GM04503 (cell line): Measurements from ENCODE around the gene PSMD9.
"Not testable (repeated sequence)": the region's sequence is repeated elsewhere in the genome, so short reads cannot be mapped to it uniquely, and the experiment has no call there.

Experiments
- DNase-seq: peaks from one replicate; pipeline ENCODE4 v3.0.0-alpha.2; 2012; ENCODE audit warnings: low read depth

Gene PSMD9

DNA sequence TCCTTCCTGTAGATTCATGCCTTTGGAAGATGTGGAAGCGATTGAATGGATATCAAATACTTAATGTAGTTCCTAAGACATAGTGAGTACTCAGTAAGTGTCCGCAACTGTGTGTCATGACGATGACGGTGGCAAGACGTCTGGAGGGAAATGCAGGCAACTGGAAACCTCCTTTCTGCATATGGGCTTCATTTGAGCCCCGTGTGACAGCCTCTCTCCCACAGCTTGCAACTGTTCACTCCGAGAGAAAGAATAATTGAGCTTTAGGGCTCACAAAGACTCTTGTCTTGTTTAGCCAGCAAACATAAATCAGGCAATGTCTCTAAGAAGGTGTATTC, 36.7 kb downstream of the PSMD9 start:
- peak; percentile 49 for DNase-seq

DNA sequence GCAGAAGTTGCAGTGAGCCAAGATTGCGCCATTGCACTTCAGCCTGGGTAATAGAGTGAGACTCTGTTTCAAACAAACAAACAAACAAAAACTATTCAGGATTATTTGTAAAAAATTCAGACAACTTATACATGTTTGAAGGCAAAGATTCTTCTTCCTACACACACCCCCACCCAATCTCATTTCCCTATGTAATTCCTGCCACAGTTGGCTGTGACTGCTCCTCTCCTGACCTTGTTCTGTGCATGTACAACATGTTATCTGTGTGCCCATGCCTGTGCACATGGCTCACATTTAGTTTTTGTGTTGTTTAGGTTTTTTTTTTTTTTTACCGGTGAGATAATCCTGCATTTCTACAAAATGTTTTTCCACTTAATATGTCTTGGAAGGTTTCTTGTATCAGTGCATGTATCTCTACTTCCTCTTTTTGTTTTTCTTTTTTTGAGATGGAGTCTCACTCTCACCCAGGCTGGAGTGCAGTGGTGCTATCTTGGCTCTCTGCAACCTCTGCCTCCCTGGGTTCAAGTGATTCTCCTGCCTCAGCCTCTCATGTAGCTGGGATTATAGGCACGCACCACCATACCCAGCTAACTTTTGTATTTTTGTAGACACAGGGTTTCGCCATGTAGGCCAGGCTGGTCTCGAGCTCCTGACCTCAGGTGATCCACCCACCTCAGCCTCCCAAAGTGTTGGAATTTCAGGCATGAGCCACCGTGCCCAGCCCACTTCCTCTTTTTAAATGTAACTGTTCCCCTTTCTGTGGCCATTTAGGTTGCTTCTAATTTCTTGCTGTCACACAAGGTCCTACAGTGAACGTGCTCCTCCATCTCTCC, 38.5 kb downstream of the PSMD9 start:
- DNase-seq, result no peak

DNA sequence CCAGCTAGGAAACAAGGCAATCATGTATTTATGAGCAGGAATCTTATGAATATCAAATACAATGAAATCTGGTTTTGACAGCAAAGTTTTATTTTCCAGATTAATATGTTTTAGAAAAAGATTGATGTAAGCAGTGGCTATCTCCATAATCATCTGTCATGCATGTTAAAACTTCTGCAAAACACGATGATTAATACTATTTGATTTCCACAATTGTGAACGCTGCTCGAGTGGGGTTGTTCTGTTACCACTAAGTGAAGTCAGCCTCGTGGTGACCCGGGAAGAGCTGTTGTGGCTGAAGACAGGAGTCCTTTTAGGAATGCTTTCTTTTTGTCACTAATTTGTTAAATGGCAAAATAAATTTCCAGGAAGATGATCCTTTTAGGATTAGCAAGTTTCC, 39.2 kb downstream of the PSMD9 start:
- DNase-seq, result no peak

DNA sequence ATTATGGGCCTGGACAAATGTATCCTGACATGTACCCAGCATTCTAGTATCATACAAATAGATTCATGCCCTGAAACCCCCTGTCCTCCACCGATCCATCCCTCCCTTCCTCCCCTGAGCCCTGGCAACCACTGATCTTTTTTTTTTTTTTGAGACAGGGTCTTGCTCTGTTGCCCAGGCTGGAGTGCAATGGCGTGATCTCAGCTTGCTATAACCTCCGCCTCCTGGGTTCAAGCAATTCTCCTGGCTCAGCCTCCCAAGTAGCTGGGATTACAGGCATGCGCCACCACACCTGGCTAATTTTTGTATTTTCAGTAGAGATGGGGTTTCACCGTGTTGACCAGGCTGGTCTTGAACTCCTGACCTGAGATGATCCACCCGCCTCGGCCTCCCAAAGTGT, 41.0 kb downstream of the PSMD9 start:
- DNase-seq, result not testable (repeated sequence)

DNA sequence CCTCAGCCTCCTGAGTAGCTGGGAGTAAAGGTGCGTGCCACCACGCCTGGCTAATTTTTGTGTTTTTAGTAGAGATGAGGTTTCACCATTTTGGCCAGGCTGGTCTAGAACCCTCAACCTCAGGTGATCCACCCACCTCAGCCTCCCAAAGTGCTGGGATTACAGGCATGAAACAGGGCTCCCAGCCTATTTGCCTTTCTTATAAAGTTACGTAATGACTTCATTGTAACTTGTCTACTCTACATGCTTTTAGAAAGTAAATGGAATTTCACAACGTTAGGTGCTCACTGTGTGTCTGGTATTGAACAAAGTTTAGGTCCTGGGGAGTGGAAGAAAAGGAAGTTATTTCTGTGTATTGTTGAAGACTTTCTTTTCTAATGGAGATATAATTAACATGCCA, 42.3 kb downstream of the PSMD9 start:
- no peak for DNase-seq

DNA sequence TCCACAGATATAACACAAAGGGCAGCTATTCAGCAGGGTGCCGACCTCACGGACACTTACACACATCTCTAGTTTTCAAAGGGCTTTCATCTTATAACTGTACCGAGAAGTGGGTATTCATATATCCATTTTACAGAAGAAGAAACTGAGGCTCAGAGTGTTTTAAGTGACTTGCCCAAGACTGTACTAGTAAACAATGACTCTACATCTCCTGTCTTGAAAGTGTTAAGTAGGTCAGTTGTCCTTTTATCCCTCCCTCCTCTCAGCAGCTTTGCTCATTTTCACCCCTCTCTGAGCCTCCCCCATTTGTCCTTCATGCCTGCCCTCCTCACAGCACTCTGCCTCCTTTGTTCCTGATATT, 43.6 kb downstream of the PSMD9 start:
- no peak for DNase-seq

DNA sequence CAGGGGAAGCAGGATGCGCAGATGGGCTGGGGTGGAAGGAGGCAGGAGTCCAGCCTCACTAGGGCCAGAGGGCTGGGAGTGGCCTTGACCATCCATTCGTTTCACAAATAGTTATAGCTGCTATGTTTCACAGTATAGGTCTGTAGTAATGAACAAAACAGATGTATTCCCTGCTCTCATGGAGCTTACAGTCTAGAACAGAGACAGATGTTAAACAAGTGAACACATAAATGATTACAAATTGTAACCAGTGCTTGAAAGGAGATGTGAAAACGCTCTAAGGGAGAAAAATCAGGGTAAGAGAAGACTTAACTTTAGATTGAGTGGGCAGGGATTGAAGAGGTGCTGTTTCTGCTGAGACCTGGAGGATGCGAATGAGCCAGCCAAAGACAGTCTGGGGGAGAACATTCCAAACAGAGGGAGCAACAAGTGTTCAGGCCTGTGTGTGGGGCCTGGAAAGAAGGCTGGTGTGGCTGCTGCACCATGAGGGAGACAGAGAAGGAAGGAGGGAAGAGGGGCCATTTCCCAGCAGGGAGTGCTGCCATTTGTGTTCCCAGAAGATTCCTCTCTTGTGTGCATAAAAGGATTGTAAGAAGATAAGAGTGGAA, 44.4 kb downstream of the PSMD9 start:
- no peak for DNase-seq

DNA sequence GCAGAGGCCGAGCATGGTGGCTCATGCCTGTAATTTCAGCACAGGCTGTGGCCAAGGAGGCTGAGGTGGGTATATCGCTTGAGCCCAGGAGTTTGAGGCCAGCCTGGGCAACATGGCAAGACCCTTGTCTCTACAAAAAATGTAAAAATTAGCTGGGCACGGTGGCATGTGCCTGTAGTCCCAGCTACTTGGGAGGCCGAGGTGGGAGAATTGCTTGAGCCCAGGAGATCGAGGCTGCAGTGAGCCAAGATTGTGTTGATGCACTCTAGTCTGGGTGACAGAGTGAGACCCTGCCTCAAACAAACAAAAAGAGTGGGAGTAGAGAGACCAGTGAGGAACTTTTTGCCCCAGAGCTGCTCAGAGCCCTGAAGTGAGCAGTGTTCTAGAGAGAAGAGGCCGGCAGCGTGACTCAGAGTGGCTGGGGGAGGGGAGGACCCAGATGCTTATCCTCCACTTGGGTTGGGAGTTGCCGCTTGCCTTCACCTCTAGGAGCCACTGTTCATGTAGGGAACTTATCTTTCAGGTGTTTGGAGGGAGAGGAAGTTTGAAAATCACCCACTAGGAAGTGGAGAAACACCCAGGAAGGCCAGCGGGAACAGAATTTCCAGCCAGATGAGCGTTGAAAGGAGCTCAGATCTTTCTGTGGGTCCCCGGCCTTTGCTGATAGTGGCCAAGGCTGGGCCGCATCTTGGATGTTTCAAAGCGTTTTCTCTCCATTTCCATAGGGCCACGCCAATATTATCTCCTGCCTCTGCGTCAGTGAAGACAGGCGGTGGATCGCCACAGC, 45.1 kb downstream of the PSMD9 start:
- no peak for DNase-seq

DNA sequence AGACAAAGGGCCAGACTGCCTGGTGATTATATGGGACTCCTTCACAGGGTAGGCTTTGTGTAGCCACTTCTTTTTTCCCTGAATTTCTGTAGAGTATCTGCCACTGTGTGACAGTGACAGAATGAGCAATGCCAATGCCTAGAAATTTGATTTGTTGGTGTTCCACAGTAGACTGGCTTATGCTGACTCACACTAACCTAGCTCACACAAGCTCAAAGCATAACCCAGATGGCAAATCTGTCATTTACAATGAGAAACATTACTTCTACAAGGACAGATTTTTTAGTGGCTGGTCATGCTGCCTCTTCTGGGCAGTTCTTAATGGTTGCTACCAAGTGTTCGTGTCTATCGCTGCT, 45.7 kb downstream of the PSMD9 start:
- no peak for DNase-seq

DNA sequence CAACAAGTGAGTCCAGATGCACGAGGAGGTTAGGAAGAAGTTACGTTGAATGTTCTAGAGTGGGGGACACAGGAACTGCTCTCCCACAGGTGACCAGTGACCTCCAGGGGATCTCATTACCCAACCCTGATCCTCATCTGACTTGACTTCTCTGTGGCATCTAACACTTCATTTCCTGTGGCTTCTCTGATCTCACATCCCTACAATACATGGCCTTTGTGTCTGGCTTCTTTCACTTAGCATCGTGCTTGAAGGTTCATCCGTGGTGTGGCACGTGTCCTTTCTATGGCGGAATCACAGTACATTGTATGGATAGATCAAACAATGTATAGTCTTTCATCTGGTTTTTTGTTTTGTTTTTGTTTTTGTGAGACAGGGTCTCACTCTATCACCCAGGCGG, 49.1 kb downstream of the PSMD9 start:
- DNase-seq, result no peak

DNA sequence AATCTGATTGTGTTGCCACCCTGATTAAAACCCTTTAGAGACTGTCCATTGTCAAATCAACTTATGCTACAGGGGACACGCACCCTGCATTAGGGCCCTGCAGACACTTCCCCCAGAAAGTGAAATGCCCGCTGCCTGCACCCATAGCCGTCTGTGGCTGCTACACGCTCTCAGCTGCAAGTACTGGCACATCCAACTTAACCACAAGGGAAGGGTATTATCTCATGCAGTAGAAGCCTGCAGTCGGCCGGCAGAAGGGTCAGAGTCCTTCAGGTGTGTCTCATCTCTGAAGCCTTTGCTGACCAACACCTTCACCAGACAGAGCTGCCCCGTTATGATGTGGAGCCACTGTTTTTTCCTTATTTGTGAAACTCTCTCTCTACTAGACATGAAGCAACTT, 50.6 kb downstream of the PSMD9 start:
- DNase-seq, result no peak

DNA sequence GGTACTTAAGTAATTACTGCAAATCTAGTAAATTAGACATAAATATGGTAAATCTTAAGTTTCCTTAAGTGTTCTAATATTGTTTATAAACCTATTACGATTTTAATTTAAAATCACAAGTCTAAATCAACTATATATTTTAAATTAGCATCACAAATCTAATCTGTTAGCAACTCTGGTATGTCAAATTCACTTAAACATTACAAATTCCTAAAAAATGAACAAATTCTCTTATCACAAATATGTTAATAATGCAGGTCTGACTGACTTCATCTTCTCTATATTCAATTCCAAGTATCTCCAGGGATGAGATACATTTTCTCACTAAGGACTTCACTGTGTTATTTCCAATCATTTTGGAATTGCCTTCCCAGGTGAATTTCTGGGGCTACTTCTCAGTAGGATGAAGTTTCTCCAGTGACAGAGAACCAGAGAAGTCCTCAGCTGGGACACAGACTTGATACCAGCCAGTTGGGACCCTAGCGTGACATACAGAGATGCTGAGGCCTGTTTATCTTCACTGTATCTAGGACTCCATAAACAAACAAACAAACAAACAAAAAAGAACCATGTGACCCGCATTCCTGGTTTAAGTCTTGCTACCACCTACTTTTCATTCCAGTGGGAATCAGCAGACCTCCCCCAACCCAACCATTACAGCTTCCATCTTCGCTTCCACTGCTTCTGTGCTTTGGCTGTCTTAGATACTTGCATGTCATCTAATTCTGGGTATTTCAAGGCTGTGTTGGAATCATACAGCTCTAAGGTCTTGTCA, 51.6 kb downstream of the PSMD9 start:
- no peak for DNase-seq

DNA sequence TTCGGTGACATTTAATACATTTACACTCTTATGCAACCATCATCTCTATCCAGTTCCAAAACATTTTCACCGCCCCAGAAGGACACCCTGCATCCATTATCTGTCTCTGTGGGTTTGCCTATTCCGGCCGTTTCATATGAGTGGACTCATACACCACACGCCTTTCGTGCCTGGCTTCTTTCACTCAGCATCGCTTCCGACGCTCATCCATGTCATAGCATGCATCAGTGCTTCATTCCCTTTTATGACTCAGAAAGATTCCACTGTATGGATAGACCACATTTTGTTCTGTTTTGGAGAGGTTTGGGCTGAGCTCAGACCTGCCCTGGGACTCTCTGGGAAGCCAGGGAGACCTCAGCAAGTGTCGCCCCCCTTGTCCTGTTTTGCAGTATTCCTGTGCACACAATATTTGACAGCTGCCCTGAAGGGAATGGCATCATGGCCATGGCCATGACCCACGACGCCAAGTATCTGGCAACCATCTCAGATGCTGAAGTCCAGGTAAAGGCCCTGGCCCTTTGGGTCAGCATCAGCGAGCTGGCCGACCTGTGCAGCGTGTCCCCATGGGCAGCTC, 53.6 kb downstream of the PSMD9 start:
- DNase-seq, result no peak

DNA sequence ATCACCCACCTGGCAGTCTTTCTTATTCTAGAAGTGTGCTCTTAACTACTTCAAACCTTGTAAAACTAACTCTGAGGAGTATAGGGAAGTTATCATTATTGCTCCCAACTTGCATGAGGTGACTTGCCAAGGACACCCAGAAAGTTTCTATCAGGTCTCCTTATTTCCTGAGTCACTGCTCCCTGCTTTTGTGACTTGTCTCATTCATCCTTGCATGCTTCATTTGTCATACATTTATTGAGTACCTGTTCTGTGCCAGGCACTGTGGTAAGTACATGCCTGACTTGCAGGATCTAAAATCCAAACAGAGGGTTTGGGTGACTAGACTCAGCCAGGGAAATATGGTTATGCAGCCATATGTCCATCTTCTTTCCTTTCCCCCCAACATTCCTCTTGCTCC, 55.3 kb downstream of the PSMD9 start:
- no peak for DNase-seq

DNA sequence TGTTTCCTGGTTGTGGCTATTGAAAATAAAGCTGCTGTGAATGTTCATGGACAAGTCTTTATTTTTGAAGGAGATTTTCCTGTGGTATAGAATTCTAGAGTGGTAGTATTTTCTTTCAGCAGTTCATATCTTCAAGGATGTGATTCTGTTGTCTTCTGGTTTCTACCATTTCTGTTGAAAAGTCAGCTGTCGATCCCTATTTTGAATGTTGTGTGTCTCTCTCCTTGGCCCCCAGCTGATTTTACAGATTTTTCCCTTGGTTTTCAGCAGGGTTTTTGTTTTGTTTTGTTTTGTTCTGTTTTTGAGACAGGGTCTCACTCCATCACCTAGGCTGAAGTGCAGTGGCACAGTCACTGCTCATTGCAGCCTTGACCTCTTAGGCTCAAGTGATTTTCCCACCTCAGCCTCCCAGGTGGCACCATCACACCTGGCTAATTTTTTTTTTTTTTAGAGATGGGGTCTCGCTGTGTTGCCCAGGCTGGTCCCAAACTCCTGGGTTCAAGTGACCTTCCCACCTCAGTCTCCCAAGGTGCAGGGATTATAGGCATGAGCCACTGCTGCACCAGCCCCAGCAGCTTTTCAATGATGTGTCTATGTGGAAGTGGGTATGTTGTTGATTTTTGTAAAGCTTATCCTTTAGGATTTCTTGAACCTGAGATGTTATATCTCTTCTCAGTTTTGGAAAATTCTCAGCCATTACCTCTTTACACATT, 57.9 kb downstream of the PSMD9 start:
- no peak for DNase-seq

DNA sequence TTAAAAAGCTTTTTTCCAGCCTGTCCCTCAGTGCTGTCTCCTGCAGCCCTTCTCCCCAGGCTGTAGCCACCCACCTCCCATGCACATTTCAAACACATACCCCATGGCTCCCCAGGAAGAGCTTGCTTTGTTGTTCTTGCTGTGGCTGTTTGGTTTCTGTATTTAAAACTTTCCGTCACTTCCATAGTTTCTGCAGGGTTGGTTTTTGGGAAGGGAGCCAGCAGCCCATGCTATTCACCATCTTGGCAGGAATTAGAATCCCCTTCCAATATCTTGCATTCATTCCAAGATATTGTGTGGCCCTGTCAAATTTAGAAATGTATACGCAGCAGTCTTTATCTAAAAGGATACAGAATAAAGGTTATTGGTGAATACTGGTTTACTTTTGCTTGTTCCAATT, 59.4 kb downstream of the PSMD9 start:
- DNase-seq, result no peak

DNA sequence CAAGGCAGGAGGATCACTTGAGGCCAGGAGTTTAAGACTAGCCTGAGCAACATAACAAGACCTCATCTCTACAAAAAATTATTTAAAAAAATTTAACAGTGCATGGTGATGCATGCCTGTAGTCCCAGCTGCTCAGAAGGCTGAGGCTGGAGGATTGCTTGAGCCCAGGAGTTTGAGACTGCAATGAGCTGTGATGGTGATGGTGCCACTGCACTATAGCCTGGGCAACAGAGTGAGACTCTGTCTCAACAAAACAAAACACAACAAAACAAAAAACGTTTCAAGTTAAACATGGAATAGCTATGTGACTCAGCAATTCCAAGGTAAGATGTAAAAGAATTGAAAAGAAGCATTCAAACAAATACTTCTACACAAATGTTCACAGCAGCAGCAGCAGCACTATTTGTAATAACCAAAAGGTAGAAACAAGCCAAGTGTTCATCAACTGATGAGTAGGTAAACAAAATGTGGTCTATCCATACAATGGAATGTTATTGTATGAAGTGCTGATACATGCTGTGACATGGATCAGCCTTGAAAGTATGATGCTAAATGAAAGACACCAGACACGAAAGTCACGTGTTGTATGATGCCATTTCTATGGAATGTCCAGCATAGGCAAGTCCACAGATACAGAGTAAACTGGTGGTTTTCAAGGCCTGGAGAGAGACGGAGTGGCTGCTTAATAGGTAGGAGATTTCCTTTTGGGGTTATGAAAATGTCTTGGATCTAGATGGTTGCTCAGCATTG, 61.2 kb downstream of the PSMD9 start:
- no peak for DNase-seq

DNA sequence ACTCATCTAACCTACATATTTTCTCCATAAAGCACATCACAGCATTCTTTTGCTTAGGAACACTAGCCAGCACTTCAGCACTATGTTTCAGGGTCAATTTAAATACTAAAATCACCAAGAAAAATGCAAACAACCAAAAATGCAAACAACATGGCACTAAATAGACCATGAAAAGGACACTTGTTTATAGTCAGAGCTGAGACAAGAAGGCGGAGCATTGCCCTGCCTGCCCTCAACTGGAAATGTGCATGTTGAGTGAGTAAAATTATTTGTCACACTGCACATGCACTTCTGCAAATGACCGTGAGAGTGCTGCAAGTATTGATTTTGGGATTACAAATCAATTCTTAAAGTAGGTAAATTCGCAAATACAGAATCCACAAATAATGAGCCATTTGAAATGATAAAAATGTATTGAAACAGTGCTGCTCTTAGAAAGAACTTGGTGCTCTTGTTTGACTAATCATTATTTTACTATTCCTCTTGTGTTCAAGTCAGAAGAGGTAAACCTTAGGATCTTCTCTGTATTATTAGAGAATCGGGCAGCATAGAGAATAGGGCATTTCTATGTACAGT, 64.6 kb downstream of the PSMD9 start:
- DNase-seq, result no peak

DNA sequence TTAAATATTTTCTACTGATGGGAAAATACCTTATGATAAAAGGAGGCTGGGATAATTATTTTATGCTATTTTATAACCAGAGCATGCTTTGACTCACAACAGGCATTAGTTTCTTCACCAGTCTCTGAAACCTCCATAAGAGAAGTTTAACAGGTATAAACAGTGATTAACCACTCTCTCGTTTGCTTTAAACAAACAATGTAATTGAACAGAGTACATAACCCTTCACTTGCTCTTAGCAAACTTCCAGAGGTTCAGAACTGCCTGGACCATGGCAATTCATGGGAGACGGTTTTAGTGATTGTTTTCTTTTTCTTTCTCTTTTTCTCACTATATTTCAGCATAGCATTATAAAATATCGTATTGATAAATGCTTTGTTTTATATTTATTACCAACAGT, 65.1 kb downstream of the PSMD9 start:
- DNase-seq, result no peak
